IMR-90 (cell line): Measurements from ENCODE around the gene ANKHD1. TPM values are rescaled to one million over a fixed set of nuclear protein-coding genes. Genes with fewer than 3 reads are reported as not detected.

Experiments used
- ATAC-seq: fragments of 200-7000 bp; cut with Tn5 transposase; 2 replicates; pipeline ENCODE4 v1.9.1; 2020; ENCODE audit warnings: low read depth, mild to moderate bottlenecking, moderate library complexity
- BruUV-seq: library from RNA; stranded (reverse); fragments of 400-500 nt; replicated peaks from 2 replicates; lab custom pipeline; 2021; lab: Mats Ljungman, UMichigan
- CTCF ChIA-PET: fragments of 300-600 bp; formaldehyde crosslinking; extraction: SDS; loops from one replicate; lab custom pipeline; 2021; ENCODE audit warnings: antibody characterized with exemption; lab: Yijun Ruan, JAX
- POLR2A ChIA-PET: fragments of 300-600 bp; sonication (Branson Sonifier 250); formaldehyde crosslinking; loops from one replicate; lab custom pipeline; 2022; ENCODE audit warnings: antibody characterized with exemption; ENCODE audit not compliant: unreplicated experiment; lab: Charles Lee
- DNase-seq: peaks from one replicate; pipeline ENCODE4 v3.0.0; 2013
- H2AFZ ChIP-seq: replicated peaks from 2 replicates; pipeline ENCODE3; 2013; ENCODE audit warnings: low read length, mild to moderate bottlenecking; ENCODE audit not compliant: poor library complexity
- H2AK5ac ChIP-seq: 2 replicates; pipeline ENCODE4 v1.6.1; 2013; ENCODE audit warnings: low read depth, low read length, inconsistent platforms
- H2AK9ac ChIP-seq: replicated peaks from 2 replicates; pipeline ENCODE3; 2013; ENCODE audit warnings: mild to moderate bottlenecking, low read depth, low read length, moderate library complexity; ENCODE audit not compliant: poor library complexity
- H2BK120ac ChIP-seq: 2 replicates; pipeline ENCODE4 v1.6.1; 2013; ENCODE audit warnings: low read depth, low read length, inconsistent platforms
- H2BK15ac ChIP-seq: 3 replicates; pipeline ENCODE4 v1.6.1; 2013; ENCODE audit warnings: low read depth, low read length, inconsistent platforms
- H2BK20ac ChIP-seq: 2 replicates; pipeline ENCODE4 v1.6.1; 2013; ENCODE audit warnings: low read depth, mild to moderate bottlenecking, inconsistent platforms, low read length, moderate library complexity
- H2BK5ac ChIP-seq: 2 replicates; pipeline ENCODE4 v1.6.1; 2013; ENCODE audit warnings: mild to moderate bottlenecking, low read depth, low read length, inconsistent platforms; ENCODE audit not compliant: poor library complexity, severe bottlenecking
- H3K14ac ChIP-seq: replicated peaks from 2 replicates; pipeline ENCODE4 v1.6.1; 2013; ENCODE audit warnings: low read depth, low read length, inconsistent platforms
- H3K18ac ChIP-seq: 2 replicates; pipeline ENCODE4 v1.6.1; 2013; ENCODE audit warnings: low read depth, low read length, control low read depth
- H3K23ac ChIP-seq: 2 replicates; pipeline ENCODE4 v1.6.1; 2013; ENCODE audit warnings: low read depth, low read length, inconsistent platforms
- H3K27ac ChIP-seq: 2 replicates; pipeline ENCODE4 v1.5.1; 2013; ENCODE audit warnings: mild to moderate bottlenecking, control low read depth, low read length; ENCODE audit not compliant: insufficient read depth
- H3K27me3 ChIP-seq: 2 replicates; pipeline ENCODE4 v1.6.1; 2013; ENCODE audit warnings: low read length; ENCODE audit not compliant: control insufficient read depth, insufficient read depth
- H3K36me3 ChIP-seq: 2 replicates; pipeline ENCODE4 v1.6.1; 2013; ENCODE audit warnings: low read length, mixed read lengths; ENCODE audit not compliant: control insufficient read depth, insufficient read depth
- H3K4ac ChIP-seq: 2 replicates; pipeline ENCODE4 v1.6.1; 2013; ENCODE audit warnings: low read depth, low read length, inconsistent platforms
- H3K4me1 ChIP-seq: 2 replicates; pipeline ENCODE4 v1.6.1; 2013; ENCODE audit warnings: low read length, mixed read lengths; ENCODE audit not compliant: control insufficient read depth, insufficient read depth
- H3K4me2 ChIP-seq: 2 replicates; pipeline ENCODE4 v1.6.1; 2013; ENCODE audit warnings: low read depth, mild to moderate bottlenecking, control low read depth, low read length, moderate library complexity
- H3K4me3 ChIP-seq: 2 replicates; pipeline ENCODE4 v1.5.1; 2013; ENCODE audit warnings: low read depth, mild to moderate bottlenecking, control low read depth, low read length, moderate library complexity; ENCODE audit not compliant: insufficient read depth
- H3K56ac ChIP-seq: 2 replicates; pipeline ENCODE4 v1.6.1; 2013; ENCODE audit warnings: low read length, inconsistent platforms; ENCODE audit not compliant: insufficient read depth; ENCODE audit errors: extremely low read depth
- H3K79me1 ChIP-seq, 2 experiments: 2 replicates each; pipeline ENCODE4 v1.6.1; 2013; ENCODE audit warnings: low read length in 2 of 2, inconsistent platforms in 1 of 2, low read depth in 1 of 2
- H3K9ac ChIP-seq: 2 replicates; pipeline ENCODE4 v1.6.1; 2013; ENCODE audit warnings: low read depth, low read length, control low read depth
- H3K9me1 ChIP-seq: 2 replicates; pipeline ENCODE4 v1.6.1; 2013; ENCODE audit warnings: low read length, inconsistent platforms; ENCODE audit not compliant: insufficient read depth
- H3K9me3 ChIP-seq: 2 replicates; pipeline ENCODE4 v1.6.1; 2013; ENCODE audit warnings: low read length; ENCODE audit not compliant: control insufficient read depth, insufficient read depth
- H4K20me1 ChIP-seq: 2 replicates; pipeline ENCODE4 v1.6.1; 2013; ENCODE audit warnings: low read length, inconsistent platforms; ENCODE audit not compliant: insufficient read depth
- H4K5ac ChIP-seq: 2 replicates; pipeline ENCODE4 v1.6.1; 2013; ENCODE audit warnings: mild to moderate bottlenecking, low read depth, low read length, control low read depth
- H4K8ac ChIP-seq, 2 experiments: 2 replicates each; pipeline ENCODE4 v1.6.1; 2013; ENCODE audit warnings: low read depth in 2 of 2, low read length in 2 of 2, control low read depth in 1 of 2, inconsistent platforms in 1 of 2
- H4K91ac ChIP-seq: 2 replicates; pipeline ENCODE4 v1.6.1; 2013; ENCODE audit warnings: low read depth, low read length, inconsistent platforms; ENCODE audit not compliant: insufficient read depth
- CEBPB ChIP-seq: IDR thresholded peaks from 2 replicates; pipeline ENCODE4 v1.6.1; 2012; ENCODE audit warnings: low read depth, low read length, improper control_type of control experiment
- MAZ ChIP-seq: IDR thresholded peaks from 2 replicates; pipeline ENCODE4 v1.6.1; 2012; ENCODE audit warnings: low read depth, mild to moderate bottlenecking, low read length, improper control_type of control experiment, moderate library complexity, borderline replicate concordance
- WGBS, 2 experiments: methylation state at CpG; one replicate each; pipeline versions ENCODE4 v1.1.5 to v1.1.7; 2013; ENCODE audit warnings: missing lambda C conversion rate in 2 of 2; ENCODE audit not compliant: insufficient read length in 1 of 2; ENCODE audit errors: extremely low coverage in 2 of 2; 5-methylcytosine and 5-hydroxymethylcytosine counted together
- dilution Hi-C: fragments of 300-500 bp; cut with HindIII; formaldehyde crosslinking; loops from one replicate; pipeline ENCODE4 v1.14.3; 2018; ENCODE audit warnings: low sequenced_read_pairs; ENCODE audit not compliant: unreplicated experiment
- in situ Hi-C: fragments of 300-500 bp; cut with MboI; formaldehyde crosslinking; loops from 3 replicates; pipeline ENCODE4 v1.14.3; 2019; ENCODE audit warnings: low sequenced_read_pairs, inconsistent platforms, mixed read lengths
- intact Hi-C: fragments of 100-400 bp; cut with micrococcal nuclease; formaldehyde crosslinking; loops from 2 replicates; pipeline ENCODE4 v1.10.0; 2022
- polyA plus RNA-seq, 3 experiments: library from polyadenylated mRNA; depleted of rRNA; stranded (reverse); fragments of >200 nt; gene quantifications; 2 replicates each; pipeline ENCODE4 v1.2.3, GENCODE V29; 2012; ENCODE audit warnings: low replicate concordance in 1 of 3
- total RNA-seq: library from RNA; depleted of rRNA; stranded (reverse); fragments of >200 nt; gene quantifications from 2 replicates; pipeline ENCODE4 v1.2.3, GENCODE V29; 2012
- TF ChIP-seq, protein P1 (sequence below): fragments of 150-350 bp; IDR thresholded peaks from 2 replicates; pipeline ENCODE4 v1.6.1; 2017; ENCODE audit warnings: mild to moderate bottlenecking, antibody characterized with exemption, low read length, low read depth

Gene ANKHD1
- total and polyA plus RNA-seq, 2 of the 4 experiments (the other 2 are of a cell fraction), result 32.1 to 36.7 TPM

DNA sequence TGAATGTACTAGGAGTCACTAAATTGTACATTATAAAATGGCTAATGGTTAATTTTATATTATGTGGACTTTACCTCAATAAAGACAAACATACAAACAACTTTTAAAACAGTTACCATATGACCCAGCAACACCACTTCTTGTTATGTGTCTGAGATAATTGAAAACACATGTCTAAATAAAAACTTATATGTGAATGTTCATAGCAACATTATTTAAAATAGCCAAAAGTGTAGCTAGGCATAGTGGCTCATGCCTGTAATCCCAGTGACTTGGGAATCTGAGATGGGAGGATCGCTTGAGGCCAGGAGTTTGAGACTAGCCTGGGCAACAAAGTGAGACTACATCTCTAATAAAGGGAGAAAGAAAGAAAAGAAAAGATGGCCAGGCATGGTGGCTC, 185.9 kb downstream of the ANKHD1 start:
- intact Hi-C loops, result no loop called here
- TF ChIP-seq CEBPB, result no peak
- TF ChIP-seq, protein P1, sequence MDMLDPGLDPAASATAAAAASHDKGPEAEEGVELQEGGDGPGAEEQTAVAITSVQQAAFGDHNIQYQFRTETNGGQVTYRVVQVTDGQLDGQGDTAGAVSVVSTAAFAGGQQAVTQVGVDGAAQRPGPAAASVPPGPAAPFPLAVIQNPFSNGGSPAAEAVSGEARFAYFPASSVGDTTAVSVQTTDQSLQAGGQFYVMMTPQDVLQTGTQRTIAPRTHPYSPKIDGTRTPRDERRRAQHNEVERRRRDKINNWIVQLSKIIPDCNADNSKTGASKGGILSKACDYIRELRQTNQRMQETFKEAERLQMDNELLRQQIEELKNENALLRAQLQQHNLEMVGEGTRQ, result no peak
- no peak for TF ChIP-seq MAZ
- no peak overlapping the region for H4K91ac ChIP-seq
- H3K27me3 ChIP-seq, result no peaks in the 10 kb centered on the region
- H3K4ac ChIP-seq, result no peak overlapping the region
- ChIA-PET POLR2A (no interaction called here), CTCF (no interaction called here)
- H3K56ac ChIP-seq, result no peak overlapping the region
- no peak overlapping the region for H2AK9ac ChIP-seq
- H2BK120ac ChIP-seq, result no peak overlapping the region
- H3K14ac ChIP-seq, result no peak overlapping the region
- no peak for DNase-seq
- no peak for ATAC-seq
- H3K9me3 ChIP-seq, result peaks cover 1% of the 10 kb centered on the region; the same call in 1 of the 2 replicates
- no peak overlapping the region for H2BK5ac ChIP-seq
- H2AFZ ChIP-seq, result no peak overlapping the region
- no peak overlapping the region for H2BK20ac ChIP-seq
- H2BK15ac ChIP-seq, result no peak overlapping the region
- dilution Hi-C loops, result no loop called here
- no peaks in the 10 kb centered on the region for H3K79me1 ChIP-seq
- H2AK5ac ChIP-seq, result no peak overlapping the region; the same call in 1 of the 2 replicates
- no peaks in the 10 kb centered on the region for H4K20me1 ChIP-seq
- H4K5ac ChIP-seq, result no peak overlapping the region
- WGBS, 2 experiments, result no CpG with 5 or more reads among the region's 1 CpG
- H3K36me3 ChIP-seq, result no peaks in the 10 kb centered on the region
- in situ Hi-C loops, result no loop called here
- no peaks in the 10 kb centered on the region for H3K9me1 ChIP-seq
- H3K4me1 ChIP-seq, result peaks cover 12% of the 10 kb centered on the region
- H3K4me2 ChIP-seq, result no peak overlapping the region
- no peak overlapping the region for H3K4me3 ChIP-seq
- BruUV-seq, result no TSS peak
- no peak overlapping the region for H3K27ac ChIP-seq
- no peak overlapping the region for H3K9ac ChIP-seq
- no peak overlapping the region for H3K23ac ChIP-seq
- H3K18ac ChIP-seq, result no peak overlapping the region
- no peak overlapping the region for H4K8ac ChIP-seq
